A549 (cell line): ENCODE data around the gene STAMBPL1. TPM values are rescaled to one million over a fixed set of nuclear protein-coding genes. Genes with fewer than 3 reads are reported as not detected.
A peak's percentile ranks its signal among the peaks of the same experiment; 100 is the strongest.

Experiments used
- ATAC-seq, 2 experiments: fragments of 200-7000 bp in 1 of 2; fragments of >200 bp in 1 of 2; cut with Nextera tagmentation in 1 of 2; cut with Tn5 transposase in 1 of 2; 3 replicates each; pipeline versions ENCODE4 v1.8.0 to v1.9.1; 2018 to 2020; ENCODE audit warnings: mild to moderate bottlenecking in 1 of 2, moderate library complexity in 1 of 2
- CTCF ChIA-PET: fragments of 300-600 bp; sonication (Branson Sonifier 250); formaldehyde crosslinking; extraction: SDS; loops from one replicate; lab custom pipeline; 2021; ENCODE audit warnings: antibody characterized with exemption, inconsistent platforms; lab: Yijun Ruan, JAX
- POLR2A ChIA-PET: fragments of 350-600 bp; formaldehyde crosslinking; extraction: SDS; loops from one replicate; lab custom pipeline; 2021; ENCODE audit warnings: antibody characterized with exemption, inconsistent platforms; lab: Yijun Ruan, JAX
- DNase-seq, 2 experiments: peaks; one replicate each; pipeline versions ENCODE4 v3.0.0 to v3.0.0-alpha.2; 2011 to 2016; ENCODE audit warnings: low read depth in 1 of 2, low spot score in 1 of 2
- FAIRE-seq: peaks from 2 replicates; lab custom pipeline; 2011; peaks lifted over from hg19 to GRCh38; lab: Jason Lieb, UNC
- H3K27ac ChIP-seq, 2 experiments: fragments of >200 bp; sonication (Bioruptor Twin); formaldehyde crosslinking; 3 replicates each; pipeline ENCODE4 v1.5.1; 2016 to 2017
- H3K4me1 ChIP-seq: fragments of >200 bp; sonication (Bioruptor Twin); formaldehyde crosslinking; 3 replicates; pipeline ENCODE4 v1.6.1; 2016
- H3K4me2 ChIP-seq: fragments of >200 bp; sonication (Bioruptor Twin); formaldehyde crosslinking; 3 replicates; pipeline ENCODE4 v1.6.1; 2016
- H3K4me3 ChIP-seq: fragments of >200 bp; sonication (Bioruptor Twin); formaldehyde crosslinking; 3 replicates; pipeline ENCODE4 v1.5.1; 2016
- H3K9me3 ChIP-seq: fragments of >200 bp; sonication (Bioruptor Twin); formaldehyde crosslinking; 3 replicates; pipeline ENCODE4 v1.6.1; 2016
- BCL3 ChIP-seq: fragments of >200 bp; sonication (Bioruptor Twin); formaldehyde crosslinking; IDR thresholded peaks from 3 replicates; pipeline ENCODE4 v1.6.1; 2016
- CTCF ChIP-seq: fragments of >200 bp; sonication (Bioruptor Twin); formaldehyde crosslinking; IDR thresholded peaks from 3 replicates; pipeline ENCODE4 v1.5.1; 2016
- E2F6 ChIP-seq: IDR thresholded peaks from 2 replicates; pipeline ENCODE4 v1.6.1; 2012; ENCODE audit warnings: low read depth, borderline replicate concordance
- ESRRA ChIP-seq: fragments of 150-350 bp; IDR thresholded peaks from 2 replicates; pipeline ENCODE4 v1.6.1; 2014; ENCODE audit warnings: mild to moderate bottlenecking, low read length, borderline replicate concordance
- FOSB ChIP-seq: fragments of 250-450 bp; sonication (Bioruptor Pico); IDR thresholded peaks from 2 replicates; pipeline ENCODE4 v1.5.0; 2020; ENCODE audit warnings: mild to moderate bottlenecking, moderate library complexity
- FOSL2 ChIP-seq, 2 experiments: fragments of 450-650 bp in 1 of 2; fragments of >200 bp in 1 of 2; sonication (Bioruptor Twin) in 1 of 2; formaldehyde crosslinking; IDR thresholded peaks; 2 replicates each; pipeline versions ENCODE4 v1.5.0 to v1.6.1; 2016 to 2020; ENCODE audit warnings: mild to moderate bottlenecking in 1 of 2, moderate library complexity in 1 of 2
- FOXS1 ChIP-seq: fragments of 250-450 bp; sonication (Bioruptor Pico); IDR thresholded peaks from 2 replicates; pipeline ENCODE4 v1.5.0; 2020; ENCODE audit warnings: mild to moderate bottlenecking, moderate library complexity
- HDAC2 ChIP-seq: fragments of 200-600 bp; sonication (generic); IDR thresholded peaks from 2 replicates; pipeline ENCODE4 v1.6.1; 2016
- HOXB13 ChIP-seq: fragments of 250-450 bp; sonication (Bioruptor Pico); IDR thresholded peaks from 2 replicates; pipeline ENCODE4 v1.5.0; 2020; ENCODE audit warnings: low read depth, mild to moderate bottlenecking, moderate library complexity
- HOXB5 ChIP-seq: fragments of 250-450 bp; sonication (Bioruptor Pico); IDR thresholded peaks from 2 replicates; pipeline ENCODE4 v1.5.0; 2020; ENCODE audit warnings: mild to moderate bottlenecking, moderate library complexity
- JUNB ChIP-seq: fragments of >200 bp; sonication (Bioruptor Twin); formaldehyde crosslinking; IDR thresholded peaks from 2 replicates; pipeline ENCODE4 v1.6.1; 2016
- KDM1A ChIP-seq: fragments of 200-600 bp; sonication (generic); IDR thresholded peaks from 2 replicates; pipeline ENCODE4 v1.6.1; 2016; ENCODE audit warnings: low read depth, mild to moderate bottlenecking
- KDM5A ChIP-seq: fragments of 200-600 bp; sonication (generic); IDR thresholded peaks from 2 replicates; pipeline ENCODE4 v1.6.1; 2016; ENCODE audit warnings: antibody characterized with exemption, mild to moderate bottlenecking
- MAZ ChIP-seq: fragments of 150-350 bp; IDR thresholded peaks from 2 replicates; pipeline ENCODE4 v1.6.1; 2014; ENCODE audit warnings: antibody characterized with exemption, low read depth, low read length, borderline replicate concordance
- PHF8 ChIP-seq: fragments of 200-600 bp; sonication (generic); IDR thresholded peaks from 2 replicates; pipeline ENCODE4 v1.6.1; 2016; ENCODE audit warnings: low read depth, mild to moderate bottlenecking, antibody characterized with exemption, moderate library complexity, borderline replicate concordance
- POLR2A ChIP-seq: IDR thresholded peaks from 2 replicates; pipeline ENCODE4 v1.6.1; 2012; ENCODE audit warnings: mild to moderate bottlenecking, low read length
- POLR2AphosphoS2 ChIP-seq: conservative IDR thresholded peaks from 2 replicates; pipeline ENCODE4 v1.6.1; 2012; ENCODE audit warnings: low read length, improper control_type of control experiment, inconsistent platforms
- RAD21 ChIP-seq, 2 experiments: fragments of >200 bp in 1 of 2; sonication (Bioruptor Twin) in 1 of 2; formaldehyde crosslinking in 1 of 2; IDR thresholded peaks in 1 of 2; conservative IDR thresholded peaks in 1 of 2; 2 replicates in 1 of 2; 3 replicates in 1 of 2; pipeline ENCODE4 v1.6.1; 2012 to 2018; ENCODE audit warnings: inconsistent platforms in 1 of 2
- RCOR1 ChIP-seq: fragments of 150-350 bp; IDR thresholded peaks from 2 replicates; pipeline ENCODE4 v1.6.1; 2014; ENCODE audit warnings: antibody characterized with exemption, low read length, low read depth
- ZNF302 ChIP-seq: fragments of 250-450 bp; sonication (Bioruptor Pico); IDR thresholded peaks from 2 replicates; pipeline ENCODE4 v1.9.0; 2021; ENCODE audit warnings: inconsistent platforms, mild to moderate bottlenecking, moderate library complexity
- WGBS: methylation state at CpG from one replicate; pipeline ENCODE4 v1.1.6; 2017; ENCODE audit errors: missing lambda C conversion rate; 5-methylcytosine and 5-hydroxymethylcytosine counted together
- polyA plus RNA-seq, 4 experiments: library from polyadenylated mRNA; depleted of rRNA in 3 of 4; stranded (reverse); fragments of >200 nt; fragmentation: RNase III in 1 of 4; extraction: RNeasy Plus Mini Kit Qiagen cat#74134 plus additional on column Dnase treatment in 1 of 4; gene quantifications; 2 replicates in 3 of 4; 3 replicates in 1 of 4; pipeline ENCODE4 v1.2.3, GENCODE V29; 2011 to 2017
- TF ChIP-seq, protein P1 (sequence below): fragments of 150-350 bp; IDR thresholded peaks from 2 replicates; pipeline ENCODE4 v1.6.1; 2014; ENCODE audit warnings: low read depth, mild to moderate bottlenecking, low read length
- TF ChIP-seq, protein P2 (sequence below): fragments of 250-450 bp; sonication (Bioruptor Pico); IDR thresholded peaks from 2 replicates; pipeline ENCODE4 v1.5.0; 2021; ENCODE audit warnings: mild to moderate bottlenecking, moderate library complexity, borderline replicate concordance

STAMBPL1 gene
- polyA plus RNA-seq, 2 of the 4 experiments (the other 2 are of a cell fraction), result 29.0 to 32.1 TPM

- no peak for ATAC-seq
- ChIA-PET POLR2A (no interaction called here), CTCF (interaction anchor here (0.7 to 1.1 kb wide), 6 partner anchors 9 to 281 kb away, joined by 3 to 6 read pairs (median 3); no protein-coding TSS in a partner anchor)
- H3K9me3 ChIP-seq, result no peaks in the 10 kb centered on the region
- no peak for DNase-seq
- TF ChIP-seq E2F6 (no peak), POLR2AphosphoS2 (no peak), HDAC2 (no peak), BCL3 (no peak), KDM1A (no peak), MAZ (no peak), HOXB5 (no peak), RAD21 (conservative IDR thresholded peaks at IDR 0.05 in 1 of 2, IDR thresholded peaks at IDR 0.05 in 1 of 2) (no peak), FOXS1 (CRISPR knock-in tag) (no peak), CTCF (no peak), PHF8 (no peak), HOXB13 (no peak), ZNF302 (CRISPR knock-in tag) (no peak), JUNB (no peak), FOSL2 (IDR thresholded peaks at IDR 0.05) (no peak), FOSL2 (CRISPR knock-in tag; IDR thresholded peaks at IDR 0.05) (no peak), KDM5A (no peak), ESRRA (no peak), FOSB (no peak)
- TF ChIP-seq, protein P1, sequence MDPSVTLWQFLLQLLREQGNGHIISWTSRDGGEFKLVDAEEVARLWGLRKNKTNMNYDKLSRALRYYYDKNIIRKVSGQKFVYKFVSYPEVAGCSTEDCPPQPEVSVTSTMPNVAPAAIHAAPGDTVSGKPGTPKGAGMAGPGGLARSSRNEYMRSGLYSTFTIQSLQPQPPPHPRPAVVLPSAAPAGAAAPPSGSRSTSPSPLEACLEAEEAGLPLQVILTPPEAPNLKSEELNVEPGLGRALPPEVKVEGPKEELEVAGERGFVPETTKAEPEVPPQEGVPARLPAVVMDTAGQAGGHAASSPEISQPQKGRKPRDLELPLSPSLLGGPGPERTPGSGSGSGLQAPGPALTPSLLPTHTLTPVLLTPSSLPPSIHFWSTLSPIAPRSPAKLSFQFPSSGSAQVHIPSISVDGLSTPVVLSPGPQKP, result no peak
- TF ChIP-seq, protein P2, sequence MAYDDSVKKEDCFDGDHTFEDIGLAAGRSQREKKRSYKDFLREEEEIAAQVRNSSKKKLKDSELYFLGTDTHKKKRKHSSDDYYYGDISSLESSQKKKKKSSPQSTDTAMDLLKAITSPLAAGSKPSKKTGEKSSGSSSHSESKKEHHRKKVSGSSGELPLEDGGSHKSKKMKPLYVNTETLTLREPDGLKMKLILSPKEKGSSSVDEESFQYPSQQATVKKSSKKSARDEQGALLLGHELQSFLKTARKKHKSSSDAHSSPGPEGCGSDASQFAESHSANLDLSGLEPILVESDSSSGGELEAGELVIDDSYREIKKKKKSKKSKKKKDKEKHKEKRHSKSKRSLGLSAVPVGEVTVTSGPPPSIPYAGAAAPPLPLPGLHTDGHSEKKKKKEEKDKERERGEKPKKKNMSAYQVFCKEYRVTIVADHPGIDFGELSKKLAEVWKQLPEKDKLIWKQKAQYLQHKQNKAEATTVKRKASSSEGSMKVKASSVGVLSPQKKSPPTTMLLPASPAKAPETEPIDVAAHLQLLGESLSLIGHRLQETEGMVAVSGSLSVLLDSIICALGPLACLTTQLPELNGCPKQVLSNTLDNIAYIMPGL, result no peak
- TF ChIP-seq, all 56 proteins: peak for 0
- H3K4me2 ChIP-seq, result peak overlapping the region; percentile 40
- no peak for FAIRE-seq
- 82% methylated on average over 1 of the region's 1 CpG for WGBS
- no peak overlapping the region for H3K4me3 ChIP-seq
- peak overlapping the region in 1 of 2 experiments; percentile 60; a peak in 4 of 6 replicates for H3K27ac ChIP-seq
- H3K4me1 ChIP-seq, result peaks cover 33% of the 10 kb centered on the region
Measured at GRCh38 chr10:88849234-88849633, 30.8 kb upstream of the STAMBPL1 start.

GRCh38 chr10:88850712-88851111 lies 29.3 kb upstream of the STAMBPL1 start:
- FAIRE-seq (peak; percentile 72), ATAC-seq (no peak)
- ChIA-PET POLR2A (no interaction called here), CTCF (interaction anchor here (1.9 to 2.0 kb wide), 2 partner anchors 15 to 84 kb away, joined by 4 to 7 read pairs; no protein-coding TSS in a partner anchor)
- Histone ChIP-seq H3K27ac (no peak overlapping the region), H3K4me2 (no peak overlapping the region; the same call in 2 of the 3 replicates), H3K4me3 (no peak overlapping the region), H3K4me1 (peaks cover 33% of the 10 kb centered on the region), H3K9me3 (no peaks in the 10 kb centered on the region)
- TF ChIP-seq FOSL2 (IDR thresholded peaks at IDR 0.05) (no peak), FOSL2 (CRISPR knock-in tag; IDR thresholded peaks at IDR 0.05) (no peak), E2F6 (no peak), POLR2A (no peak), ESRRA (no peak), RCOR1 (no peak)
- TF ChIP-seq, all 56 proteins: peak for 0
- WGBS, result 61% methylated on average over 1 of the region's 1 CpG
- no peak for DNase-seq
